GM18861 (cell line): ENCODE data around the gene KL.

Experiments
- ATAC-seq: cut with Tn5 transposase; IDR thresholded peaks from one replicate; pipeline ENCODE4 v1.9.1; 2021; ENCODE audit not compliant: unreplicated experiment

Gene KL

GRCh38 chr13:33016414-33017322, at the start of gene KL:
TSS of gene KL (plus strand) at chr13:33016423. CDS start at chr13:33016441, 18 bp downstream.
- no peak for ATAC-seq

- no peak for ATAC-seq
Observed at GRCh38 chr13:32967584-32968182, 48.5 kb upstream of the KL start.

- no peak for ATAC-seq
Observed at GRCh38 chr13:32968316-32968715, 47.9 kb upstream of the KL start.

GRCh38 chr13:32968793-32969192, 47.4 kb upstream of the KL start:
- no peak for ATAC-seq

- ATAC-seq, result peak; percentile 73
Observed at GRCh38 chr13:32969516-32969941, 46.7 kb upstream of the KL start.

GRCh38 chr13:32976056-32976805, 40.0 kb upstream of the KL start:
- ATAC-seq, result no peak

GRCh38 chr13:32976912-32977311, 39.3 kb upstream of the KL start:
- no peak for ATAC-seq

GRCh38 chr13:32977321-32977720, 38.9 kb upstream of the KL start:
- no peak for ATAC-seq

GRCh38 chr13:32978278-32978677, 37.9 kb upstream of the KL start:
- no peak for ATAC-seq

- ATAC-seq, result no peak
Observed at GRCh38 chr13:32983058-32983457, 33.2 kb upstream of the KL start.

GRCh38 chr13:32984857-32985626, 31.2 kb upstream of the KL start:
- ATAC-seq, result no peak

- no peak for ATAC-seq
Observed at GRCh38 chr13:32986552-32986951, 29.7 kb upstream of the KL start.

- ATAC-seq, result no peak
Observed at GRCh38 chr13:32987462-32987861, 28.8 kb upstream of the KL start.

GRCh38 chr13:32988608-32989289, 27.5 kb upstream of the KL start:
- no peak for ATAC-seq

- no peak for ATAC-seq
Observed at GRCh38 chr13:32989290-32989667, 26.9 kb upstream of the KL start.

GRCh38 chr13:32989942-32990341, 26.3 kb upstream of the KL start:
- ATAC-seq, result no peak

GRCh38 chr13:32993145-32993544, 23.1 kb upstream of the KL start:
- no peak for ATAC-seq

- ATAC-seq, result no peak
Observed at GRCh38 chr13:32997399-32997798, 18.8 kb upstream of the KL start.

- no peak for ATAC-seq
Observed at GRCh38 chr13:32998966-32999365, 17.3 kb upstream of the KL start.

GRCh38 chr13:33000365-33000764, 15.9 kb upstream of the KL start:
- ATAC-seq, result no peak
